ENCODE results near the gene RRAGD. TPM values are rescaled to one million over a fixed set of nuclear protein-coding genes. Genes with fewer than 3 reads are reported as not detected.

The RRAGD gene
- total and polyA plus RNA-seq, 11 donors, result 25.8 to 147 (median 96.7) TPM

- intact Hi-C loops (cut with DNase I), result no loop called here
- TF ChIP-seq, protein P1, sequence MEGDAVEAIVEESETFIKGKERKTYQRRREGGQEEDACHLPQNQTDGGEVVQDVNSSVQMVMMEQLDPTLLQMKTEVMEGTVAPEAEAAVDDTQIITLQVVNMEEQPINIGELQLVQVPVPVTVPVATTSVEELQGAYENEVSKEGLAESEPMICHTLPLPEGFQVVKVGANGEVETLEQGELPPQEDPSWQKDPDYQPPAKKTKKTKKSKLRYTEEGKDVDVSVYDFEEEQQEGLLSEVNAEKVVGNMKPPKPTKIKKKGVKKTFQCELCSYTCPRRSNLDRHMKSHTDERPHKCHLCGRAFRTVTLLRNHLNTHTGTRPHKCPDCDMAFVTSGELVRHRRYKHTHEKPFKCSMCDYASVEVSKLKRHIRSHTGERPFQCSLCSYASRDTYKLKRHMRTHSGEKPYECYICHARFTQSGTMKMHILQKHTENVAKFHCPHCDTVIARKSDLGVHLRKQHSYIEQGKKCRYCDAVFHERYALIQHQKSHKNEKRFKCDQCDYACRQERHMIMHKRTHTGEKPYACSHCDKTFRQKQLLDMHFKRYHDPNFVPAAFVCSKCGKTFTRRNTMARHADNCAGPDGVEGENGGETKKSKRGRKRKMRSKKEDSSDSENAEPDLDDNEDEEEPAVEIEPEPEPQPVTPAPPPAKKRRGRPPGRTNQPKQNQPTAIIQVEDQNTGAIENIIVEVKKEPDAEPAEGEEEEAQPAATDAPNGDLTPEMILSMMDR (IDR thresholded peaks at IDR 0.05), result no peak
- no peak for TF ChIP-seq POLR2A (IDR thresholded peaks at IDR 0.05)
- Histone ChIP-seq H3K36me3 (no peaks in the 10 kb centered on the region), H3K4me1 (no peaks in the 10 kb centered on the region), H3K4me3 (no peak overlapping the region), H3K27ac (no peak overlapping the region), H3K9me3 (peaks cover 0 to 5% (median 0%) of the 10 kb centered on the region in 12 donors), H3K27me3 (no peaks in the 10 kb centered on the region)
- no peak for ATAC-seq
- no peak for DNase-seq
- WGBS, 4 donors, result 54 to 65% (median 61%) methylated on average over 5 of the region's 5 CpGs
Observed at GRCh38 chr6:89443658-89444057, 31.6 kb upstream of the RRAGD start.

GRCh38 chr6:89440200-89440599 lies 28.1 kb upstream of the RRAGD start:
- Histone ChIP-seq H3K27me3 (no peaks in the 10 kb centered on the region), H3K9me3 (peaks cover 0 to 5% (median 0%) of the 10 kb centered on the region in 12 donors), H3K27ac (no peak overlapping the region), H3K4me3 (no peak overlapping the region), H3K4me1 (peaks cover 0 to 13% (median 0%) of the 10 kb centered on the region in 12 donors), H3K36me3 (no peaks in the 10 kb centered on the region)
- intact Hi-C loops (cut with DNase I), result no loop called here
- no peak for TF ChIP-seq POLR2A (IDR thresholded peaks at IDR 0.05)
- TF ChIP-seq, protein P1 (IDR thresholded peaks at IDR 0.05), result no peak
- no peak for ATAC-seq
- no peak for DNase-seq
- 94 to 100% (median 96%) methylated on average over 3 of the region's 3 CpGs for WGBS, 4 donors

GRCh38 chr6:89439014-89439413 lies 26.9 kb upstream of the RRAGD start:
- WGBS, 4 donors, result 96 to 99% (median 97%) methylated on average over 2 of the region's 2 CpGs

DNA sequence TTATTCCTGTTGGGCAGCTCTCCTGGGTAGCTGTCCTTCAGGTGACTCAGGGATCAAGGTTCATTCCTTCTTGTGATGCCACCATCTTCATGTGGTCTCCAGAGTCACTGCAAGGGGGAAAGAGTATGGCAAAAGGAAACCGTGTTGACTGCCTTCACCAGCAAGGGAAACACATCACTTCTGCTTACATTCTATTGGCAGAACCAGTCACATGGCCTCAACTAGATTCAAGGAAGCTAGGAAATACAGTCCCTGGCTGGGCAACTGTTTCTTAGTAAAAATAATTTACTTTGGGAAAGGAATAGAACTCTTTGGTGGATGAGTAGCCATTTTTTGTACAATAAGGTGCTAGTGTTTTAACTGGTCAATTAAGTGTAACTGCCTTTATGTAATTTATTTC lies 26.2 kb upstream of the RRAGD start:
- Histone ChIP-seq H3K36me3 (no peaks in the 10 kb centered on the region), H3K27me3 (no peaks in the 10 kb centered on the region), H3K9me3 (peaks cover 0 to 5% (median 0%) of the 10 kb centered on the region in 12 donors), H3K4me1 (peaks cover 0 to 24% (median 5%) of the 10 kb centered on the region in 12 donors), H3K4me3 (no peak overlapping the region), H3K27ac (no peak overlapping the region)
- 79 to 91% (median 83%) methylated on average over 1 of the region's 1 CpG for WGBS, 4 donors
- TF ChIP-seq, protein P1 (IDR thresholded peaks at IDR 0.05), result no peak
- no peak for TF ChIP-seq POLR2A (IDR thresholded peaks at IDR 0.05)
- DNase-seq (no peak), ATAC-seq (no peak)
- intact Hi-C loops (cut with DNase I), result loop anchor here in 1 of 10 donors (10.0 kb wide), 1 partner anchor 247 kb away; no protein-coding TSS in a partner anchor

More at GRCh38 chr6:89439014-89439413, 26.9 kb upstream of the RRAGD start:
- ATAC-seq (no peak), DNase-seq (no peak)
- H3K4me3 ChIP-seq, result no peak overlapping the region
- H3K36me3 ChIP-seq, result no peaks in the 10 kb centered on the region
- peaks cover 0 to 20% (median 2%) of the 10 kb centered on the region in 12 donors for H3K4me1 ChIP-seq
- no peak for TF ChIP-seq POLR2A (IDR thresholded peaks at IDR 0.05)
- TF ChIP-seq, protein P1 (IDR thresholded peaks at IDR 0.05), result no peak
- intact Hi-C loops (cut with DNase I), result loop anchor here in 1 of 10 donors (10.0 kb wide), 1 partner anchor 246 kb away; no protein-coding TSS in a partner anchor
- H3K27me3 ChIP-seq, result no peaks in the 10 kb centered on the region
- peaks cover 0 to 5% (median 0%) of the 10 kb centered on the region in 12 donors for H3K9me3 ChIP-seq
- H3K27ac ChIP-seq, result no peak overlapping the region

All from heart left ventricle (tissue), 16 donors.